Loucy (cell line): Measurements from ENCODE around the gene CEP63.
A peak's percentile ranks its signal among the peaks of the same experiment; 100 is the strongest.

Experiments
- H2AFZ ChIP-seq: fragments of 200-600 bp; sonication (generic); 2 replicates; pipeline ENCODE4 v1.6.0; 2016; ENCODE audit warnings: antibody characterized with exemption, mild to moderate bottlenecking, low read length, moderate library complexity
- H3F3A ChIP-seq: fragments of 200-600 bp; 2 replicates; pipeline ENCODE4 v1.6.0; 2016; ENCODE audit warnings: antibody characterized with exemption, low read depth, mild to moderate bottlenecking
- H3K27me3 ChIP-seq: fragments of 200-600 bp; sonication (generic); 2 replicates; pipeline ENCODE4 v1.6.1; 2014; ENCODE audit warnings: low read length, mild to moderate bottlenecking; ENCODE audit not compliant: insufficient read depth, poor library complexity, severe bottlenecking
- H3K36me3 ChIP-seq: fragments of 200-600 bp; sonication (generic); 2 replicates; pipeline ENCODE4 v1.6.1; 2016; ENCODE audit warnings: low read length; ENCODE audit not compliant: insufficient read depth
- H3K4me1 ChIP-seq: fragments of 200-600 bp; sonication (generic); 2 replicates; pipeline ENCODE4 v1.5.1; 2014; ENCODE audit warnings: low read length, mild to moderate bottlenecking; ENCODE audit not compliant: insufficient read depth, poor library complexity, severe bottlenecking
- H3K4me2 ChIP-seq: fragments of 200-600 bp; sonication (generic); 2 replicates; pipeline ENCODE4 v1.6.0; 2014; ENCODE audit warnings: antibody characterized with exemption, low read length, low read depth, mild to moderate bottlenecking; ENCODE audit not compliant: poor library complexity, severe bottlenecking
- H3K4me3 ChIP-seq: fragments of 200-600 bp; sonication (generic); 2 replicates; pipeline ENCODE4 v1.5.1; 2014; ENCODE audit warnings: low read length, mild to moderate bottlenecking, mixed read lengths; ENCODE audit not compliant: poor library complexity, severe bottlenecking
- H3K79me2 ChIP-seq: fragments of 200-600 bp; sonication (generic); 2 replicates; pipeline ENCODE4 v1.6.1; 2014; ENCODE audit warnings: low read length; ENCODE audit not compliant: insufficient read depth
- H3K9ac ChIP-seq: fragments of 200-600 bp; sonication (generic); 2 replicates; pipeline ENCODE4 v1.6.0; 2014; ENCODE audit warnings: mild to moderate bottlenecking, low read depth, low read length, moderate library complexity; ENCODE audit not compliant: poor library complexity, severe bottlenecking
- H3K9me2 ChIP-seq: fragments of 200-600 bp; sonication (generic); replicated peaks from 2 replicates; pipeline ENCODE4 v1.6.1; 2016; ENCODE audit warnings: low read depth, low read length, mixed read lengths
- H3K9me3 ChIP-seq: fragments of 200-600 bp; sonication (generic); 2 replicates; pipeline ENCODE4 v1.6.1; 2014; ENCODE audit warnings: mild to moderate bottlenecking, antibody characterized with exemption, low read length, low read depth; ENCODE audit not compliant: insufficient read depth
- H4K20me1 ChIP-seq: fragments of 200-600 bp; sonication (generic); 2 replicates; pipeline ENCODE4 v1.6.0; 2014; ENCODE audit warnings: antibody characterized with exemption, low read length, mild to moderate bottlenecking; ENCODE audit not compliant: insufficient read depth, poor library complexity, severe bottlenecking
- EZH2phosphoT487 ChIP-seq: fragments of 200-600 bp; IDR thresholded peaks from 2 replicates; pipeline ENCODE4 v1.6.1; 2018; ENCODE audit warnings: antibody characterized with exemption, mild to moderate bottlenecking, moderate library complexity, borderline replicate concordance
- TF ChIP-seq, protein P1 (sequence below): fragments of 200-600 bp; sonication (generic); conservative IDR thresholded peaks from 2 replicates; pipeline ENCODE4 v1.5.1; 2014; ENCODE audit warnings: mild to moderate bottlenecking, antibody characterized with exemption, low read length

CEP63 gene

DNA sequence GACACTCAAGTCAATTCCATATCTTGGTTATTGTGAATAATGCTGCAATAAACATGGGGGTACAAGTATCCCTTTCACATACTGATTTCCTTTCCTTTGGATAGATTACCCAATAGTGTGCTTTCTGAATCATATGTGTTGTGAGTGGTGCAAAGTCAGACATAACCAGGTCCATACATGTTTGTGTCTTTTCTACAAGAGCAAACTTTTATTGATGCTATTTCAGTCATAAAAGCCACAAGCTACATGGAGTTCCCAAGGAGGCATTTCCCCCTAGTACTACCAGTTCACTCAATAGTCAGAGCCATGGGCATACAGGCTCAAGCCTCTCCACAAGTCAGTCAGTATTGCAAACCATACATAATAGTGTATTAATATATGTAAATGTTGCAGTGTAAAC lies 10.1 kb downstream of the CEP63 start:
- Histone ChIP-seq H3K4me1 (peaks cover 34% of the 10 kb centered on the region), H4K20me1 (peaks cover 17% of the 10 kb centered on the region), H3K9me2 (no peaks in the 10 kb centered on the region), H3K79me2 (peaks cover 89% of the 10 kb centered on the region), H3K36me3 (peaks cover 23% of the 10 kb centered on the region), H3K4me3 (no peak overlapping the region), H3F3A (no peaks in the 10 kb centered on the region), H3K9me3 (no peaks in the 10 kb centered on the region), H3K9ac (no peak overlapping the region), H3K27me3 (no peaks in the 10 kb centered on the region), H2AFZ (no peak overlapping the region), H3K4me2 (peak overlapping the region; percentile 44)
- TF ChIP-seq EZH2phosphoT487, result no peak
- TF ChIP-seq, protein P1, sequence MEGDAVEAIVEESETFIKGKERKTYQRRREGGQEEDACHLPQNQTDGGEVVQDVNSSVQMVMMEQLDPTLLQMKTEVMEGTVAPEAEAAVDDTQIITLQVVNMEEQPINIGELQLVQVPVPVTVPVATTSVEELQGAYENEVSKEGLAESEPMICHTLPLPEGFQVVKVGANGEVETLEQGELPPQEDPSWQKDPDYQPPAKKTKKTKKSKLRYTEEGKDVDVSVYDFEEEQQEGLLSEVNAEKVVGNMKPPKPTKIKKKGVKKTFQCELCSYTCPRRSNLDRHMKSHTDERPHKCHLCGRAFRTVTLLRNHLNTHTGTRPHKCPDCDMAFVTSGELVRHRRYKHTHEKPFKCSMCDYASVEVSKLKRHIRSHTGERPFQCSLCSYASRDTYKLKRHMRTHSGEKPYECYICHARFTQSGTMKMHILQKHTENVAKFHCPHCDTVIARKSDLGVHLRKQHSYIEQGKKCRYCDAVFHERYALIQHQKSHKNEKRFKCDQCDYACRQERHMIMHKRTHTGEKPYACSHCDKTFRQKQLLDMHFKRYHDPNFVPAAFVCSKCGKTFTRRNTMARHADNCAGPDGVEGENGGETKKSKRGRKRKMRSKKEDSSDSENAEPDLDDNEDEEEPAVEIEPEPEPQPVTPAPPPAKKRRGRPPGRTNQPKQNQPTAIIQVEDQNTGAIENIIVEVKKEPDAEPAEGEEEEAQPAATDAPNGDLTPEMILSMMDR, result no peak

GRCh38 chr3:134496471-134497071 lies 10.7 kb downstream of the CEP63 start:
- Histone ChIP-seq H3K4me1 (peaks cover 30% of the 10 kb centered on the region), H3F3A (no peaks in the 10 kb centered on the region), H3K27me3 (no peaks in the 10 kb centered on the region), H3K4me2 (peak overlapping the region; percentile 44), H4K20me1 (peaks cover 12% of the 10 kb centered on the region), H3K4me3 (peak overlapping the region; percentile 20), H3K9me2 (no peaks in the 10 kb centered on the region), H3K9me3 (no peaks in the 10 kb centered on the region), H3K9ac (no peak overlapping the region), H3K36me3 (peaks cover 23% of the 10 kb centered on the region), H2AFZ (no peak overlapping the region), H3K79me2 (peaks cover 89% of the 10 kb centered on the region)
- no peak for TF ChIP-seq EZH2phosphoT487
- TF ChIP-seq, protein P1, result no peak

- Histone ChIP-seq H3K36me3 (peaks cover 42% of the 10 kb centered on the region), H2AFZ (no peak overlapping the region), H3F3A (no peaks in the 10 kb centered on the region), H3K4me3 (no peak overlapping the region), H3K9me2 (no peaks in the 10 kb centered on the region), H3K9me3 (peaks cover 25% of the 10 kb centered on the region), H3K9ac (no peak overlapping the region), H3K4me2 (no peak overlapping the region), H3K27me3 (no peaks in the 10 kb centered on the region), H3K4me1 (no peaks in the 10 kb centered on the region), H3K79me2 (peaks cover 85% of the 10 kb centered on the region), H4K20me1 (peaks cover 3% of the 10 kb centered on the region)
- no peak for TF ChIP-seq EZH2phosphoT487
- TF ChIP-seq, protein P1, result no peak
These were observed 17.4 kb downstream of the CEP63 start for GRCh38 chr3:134503266-134503665.
